ENCODE measurements around the gene PDE9A.

GRCh38 chr21:42785666-42786427 lies 132.4 kb downstream of the PDE9A start:
- TF ChIP-seq TAF1 (IDR thresholded peaks at IDR 0.05; ENCODE audit: borderline replicate concordance, insufficient read depth, low read length): no peak
- TF ChIP-seq SIN3A (IDR thresholded peaks at IDR 0.05; ENCODE audit: borderline replicate concordance, insufficient read depth, low read length): no peak
- TF ChIP-seq POLR2AphosphoS5 (IDR thresholded peaks at IDR 0.05; ENCODE audit: low read depth, low read length): no peak
- TF ChIP-seq REST (IDR thresholded peaks at IDR 0.05; ENCODE audit: insufficient read depth in 1 of 2, low read depth in 2 of 2, low read length in 2 of 2): no peak
